Hematopoietic multipotent progenitor cell treated with erythropoietin and hydrocortisone succinate and interleukin-3 and kit ligand, for 6 days (in vitro differentiated cells): ENCODE measurements around the gene POLDIP2.
"Not testable (repeated sequence)": the region's sequence is repeated elsewhere in the genome, so short reads cannot be mapped to it uniquely, and the experiment has no call there.

ENCODE experiments used
- DNase-seq: peaks from one replicate; pipeline ENCODE4 v3.0.0-alpha.2; 2015

POLDIP2 gene

DNA sequence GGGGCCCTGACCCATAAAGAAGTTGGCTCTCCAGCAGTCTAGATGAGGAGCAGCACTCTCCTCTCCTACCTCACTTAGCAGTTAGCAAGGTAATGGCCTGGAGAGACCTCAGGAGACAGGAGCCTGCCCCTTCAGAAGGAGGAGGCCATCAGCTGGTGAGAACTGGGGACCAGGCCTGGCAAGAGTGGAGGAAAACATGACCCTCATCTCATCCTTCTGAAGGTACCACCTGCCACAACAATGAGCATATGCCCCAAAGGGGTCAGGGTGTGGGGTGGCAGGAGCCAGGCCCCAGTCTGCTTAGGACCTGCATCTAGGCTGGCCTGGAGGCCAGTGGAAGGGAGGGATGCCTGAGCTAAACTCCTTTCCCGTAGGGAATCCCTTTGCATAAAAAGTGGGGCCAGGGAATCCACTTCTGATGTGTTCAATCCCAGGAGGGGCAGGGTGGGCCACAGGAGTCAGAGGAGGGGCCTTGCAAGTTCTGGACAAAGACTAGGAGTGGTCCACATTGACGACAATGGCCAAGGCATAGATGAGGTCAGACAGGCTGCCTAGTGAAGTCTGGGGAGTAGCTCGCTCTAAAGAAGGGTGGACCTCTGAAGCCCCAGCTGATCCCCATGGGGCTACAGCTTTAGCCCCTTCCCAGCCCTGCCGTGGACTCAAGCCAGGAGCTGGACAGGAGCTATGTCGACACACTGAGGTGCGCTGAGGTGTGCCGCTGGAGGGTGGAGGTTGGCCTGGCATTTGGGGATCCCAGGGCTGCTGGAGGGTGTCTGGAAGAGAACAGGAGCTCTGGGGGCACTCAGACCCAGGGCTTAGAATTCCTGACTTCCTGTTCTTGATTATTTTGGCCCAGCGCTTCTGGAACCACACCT, 6.7 kb upstream of the POLDIP2 start:
- DNase-seq, result no peak

DNA sequence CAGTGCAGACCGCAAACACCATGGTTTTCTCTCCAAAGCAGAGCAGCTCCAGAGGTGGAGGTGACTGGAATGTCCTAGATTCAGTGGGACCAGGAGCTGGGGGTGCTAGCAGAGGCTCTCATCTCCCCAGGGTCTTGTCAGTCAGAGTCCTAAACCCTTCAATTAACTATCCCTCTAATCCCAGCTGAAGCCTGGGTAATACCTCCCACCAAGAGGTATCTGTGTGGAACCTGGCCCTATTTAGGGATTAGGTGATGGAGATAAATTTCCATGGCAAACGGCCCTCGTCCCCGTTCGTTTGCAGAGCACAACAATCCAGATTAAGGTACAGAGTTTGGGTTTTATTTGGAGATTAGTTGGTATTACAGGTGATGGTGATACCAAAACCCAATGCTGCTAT, 5.9 kb upstream of the POLDIP2 start:
- no peak for DNase-seq

DNA sequence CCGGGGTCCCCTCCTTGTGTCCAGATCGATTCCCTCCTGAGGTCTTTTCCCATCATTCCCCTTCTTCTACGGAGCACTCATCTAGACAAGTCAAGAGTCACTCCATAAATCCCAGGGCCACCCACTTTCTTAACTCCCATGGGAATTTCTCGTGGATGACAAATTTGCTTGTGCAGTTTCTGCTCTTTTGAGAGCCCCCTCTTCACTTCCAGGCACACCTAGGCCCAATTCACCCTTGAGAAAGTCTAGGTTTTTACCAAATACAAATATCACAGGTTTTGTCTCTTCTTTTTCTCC, 522 bp upstream of the POLDIP2 start:
- no peak for DNase-seq

DNA sequence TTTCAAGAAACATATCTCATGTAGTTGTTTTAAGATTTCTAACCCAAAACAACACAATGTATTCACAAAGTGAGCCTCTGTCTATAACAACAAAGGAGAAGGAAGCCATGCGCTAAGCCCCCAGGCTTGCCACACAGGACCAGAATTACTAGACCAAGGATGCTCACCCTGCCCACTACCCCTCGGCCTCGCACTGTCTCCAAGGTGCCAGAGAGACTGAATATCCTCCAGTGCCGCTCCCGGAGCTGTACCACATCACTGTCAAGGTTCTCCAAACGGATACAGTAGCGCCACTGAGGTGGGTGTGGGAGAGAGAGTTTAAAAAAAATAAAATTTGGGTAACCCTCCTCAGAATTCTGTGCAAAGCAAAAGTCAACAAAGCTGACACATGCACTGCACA, 7.1 kb downstream of the POLDIP2 start:
- no peak for DNase-seq

DNA sequence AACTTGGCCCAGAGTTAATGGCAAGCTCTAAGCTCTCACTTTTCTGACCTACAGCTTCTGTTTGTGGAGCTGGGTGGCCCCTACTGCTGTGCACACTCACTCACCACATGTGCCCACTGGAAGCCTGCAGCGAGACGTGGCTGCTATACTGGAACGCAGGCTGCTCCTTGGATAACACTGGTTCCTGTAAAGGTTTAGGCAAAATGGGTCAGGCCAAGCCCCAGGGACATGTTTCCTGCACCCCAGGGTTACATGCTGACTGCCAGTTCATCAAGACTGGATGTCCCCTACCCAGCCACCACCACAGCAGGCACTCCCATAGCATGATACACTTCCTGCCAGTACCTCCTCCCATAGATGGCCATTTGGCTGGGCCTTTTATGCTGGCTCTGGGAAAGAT, 8.3 kb downstream of the POLDIP2 start:
- DNase-seq, result no peak

DNA sequence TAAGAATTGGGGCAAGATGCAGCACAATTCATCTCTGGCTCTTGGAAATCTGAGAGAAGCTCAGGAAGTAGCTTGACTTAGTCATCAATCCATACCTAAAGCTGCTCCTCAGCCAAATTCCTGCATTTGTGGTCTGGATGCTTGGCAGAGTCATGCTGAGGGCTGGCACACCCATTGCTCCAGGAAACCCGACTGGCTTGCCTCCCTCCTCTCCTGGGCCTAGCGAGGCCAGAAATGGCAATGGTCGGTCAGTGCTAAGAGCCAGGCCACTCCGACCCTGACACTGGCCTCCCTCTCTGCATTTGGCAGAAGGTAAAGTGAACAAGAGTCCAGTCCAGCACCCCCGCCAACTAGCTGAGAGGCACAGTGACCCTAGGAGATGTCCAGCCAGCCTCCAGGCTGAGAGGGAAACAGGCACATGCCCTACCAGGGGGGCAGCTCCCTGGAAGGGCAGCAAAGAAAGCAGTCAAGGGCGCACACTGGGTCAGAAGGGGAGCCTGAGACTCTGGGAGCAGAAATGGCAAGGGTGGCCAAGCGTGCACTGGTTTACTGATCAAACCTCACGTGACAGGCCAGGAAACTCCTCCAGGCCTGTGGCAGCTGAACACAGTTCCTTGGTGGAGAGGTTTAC, 10.0 kb downstream of the POLDIP2 start:
- DNase-seq, result no peak

DNA sequence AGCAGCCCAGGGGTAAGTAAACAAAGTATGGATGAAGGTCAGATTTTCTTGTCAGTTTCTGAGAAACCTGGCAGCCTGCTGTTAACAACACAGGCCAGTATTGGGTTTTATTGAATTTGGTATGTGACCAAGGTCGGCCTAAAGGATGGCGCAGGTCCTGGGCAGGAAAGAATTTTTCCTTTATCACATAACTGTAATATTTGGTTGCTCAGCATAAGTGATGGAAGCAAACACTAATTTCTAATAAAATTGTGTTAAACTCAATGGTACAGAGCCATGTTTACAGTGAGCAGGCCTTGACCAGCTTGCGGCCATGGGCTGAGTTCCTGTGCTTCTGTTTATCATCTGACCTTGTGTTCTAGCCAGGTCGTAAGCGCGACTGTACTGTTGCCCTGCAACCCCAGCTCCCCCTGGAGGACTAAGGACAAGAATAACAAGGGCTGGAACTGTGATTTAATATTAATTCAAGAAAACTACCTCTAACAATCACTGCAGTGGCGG, 10.5 kb downstream of the POLDIP2 start:
- DNase-seq, result peak; percentile 41

DNA sequence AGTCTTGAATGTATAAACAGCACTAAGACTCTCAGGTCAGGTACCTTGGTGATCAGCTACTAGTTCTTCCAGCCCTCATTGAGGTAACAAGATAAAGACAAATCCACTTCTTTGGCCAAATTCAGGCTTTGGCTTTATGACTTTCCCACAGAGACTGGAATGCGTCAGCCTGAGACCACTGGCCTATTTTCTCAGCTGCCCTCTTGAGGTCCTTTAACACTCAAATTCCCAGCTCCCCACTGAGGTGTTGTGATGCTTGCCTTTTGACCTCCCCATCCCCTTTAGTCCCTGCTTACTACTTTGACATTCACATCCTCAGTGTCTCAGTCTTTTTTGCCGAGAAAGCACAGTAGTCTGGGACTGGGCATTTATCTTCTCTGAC, 11.1 kb downstream of the POLDIP2 start:
- no peak for DNase-seq

DNA sequence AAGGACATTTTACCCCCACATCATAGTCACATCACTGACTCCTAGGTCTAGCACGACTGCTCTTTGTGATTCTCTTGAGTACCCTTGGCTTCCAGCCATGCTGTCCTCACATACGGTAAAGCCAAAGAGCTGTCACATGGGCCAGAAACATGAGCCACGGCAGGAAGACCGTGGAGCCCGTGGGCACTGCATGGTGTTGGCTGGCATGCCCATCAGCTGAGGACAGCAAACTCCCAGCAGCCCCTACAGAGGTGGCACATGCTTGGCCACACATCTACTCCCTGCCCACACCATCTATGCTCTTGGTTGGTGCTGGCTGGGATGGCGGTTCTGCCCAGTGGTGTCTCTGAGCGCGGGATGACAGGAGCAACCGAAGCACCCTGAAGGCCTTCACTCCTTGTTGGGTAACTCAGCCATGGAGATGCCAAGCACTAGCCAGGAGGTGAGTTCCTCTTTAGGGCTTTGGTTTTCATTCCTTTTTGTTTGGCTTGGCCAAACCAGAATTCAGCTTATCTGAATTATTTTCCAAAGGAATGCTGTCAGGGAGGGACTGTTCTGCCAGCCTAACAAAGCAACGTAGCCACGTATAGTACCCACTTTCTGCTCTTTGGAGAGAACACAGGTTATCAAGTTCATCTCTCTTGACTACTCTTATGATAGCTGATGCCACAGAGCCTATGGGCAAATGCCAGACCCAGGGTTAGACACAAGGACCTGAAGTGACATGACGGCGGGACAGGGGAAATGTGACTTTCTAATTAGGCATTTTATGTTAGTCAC, 11.7 kb downstream of the POLDIP2 start:
- DNase-seq, result no peak

DNA sequence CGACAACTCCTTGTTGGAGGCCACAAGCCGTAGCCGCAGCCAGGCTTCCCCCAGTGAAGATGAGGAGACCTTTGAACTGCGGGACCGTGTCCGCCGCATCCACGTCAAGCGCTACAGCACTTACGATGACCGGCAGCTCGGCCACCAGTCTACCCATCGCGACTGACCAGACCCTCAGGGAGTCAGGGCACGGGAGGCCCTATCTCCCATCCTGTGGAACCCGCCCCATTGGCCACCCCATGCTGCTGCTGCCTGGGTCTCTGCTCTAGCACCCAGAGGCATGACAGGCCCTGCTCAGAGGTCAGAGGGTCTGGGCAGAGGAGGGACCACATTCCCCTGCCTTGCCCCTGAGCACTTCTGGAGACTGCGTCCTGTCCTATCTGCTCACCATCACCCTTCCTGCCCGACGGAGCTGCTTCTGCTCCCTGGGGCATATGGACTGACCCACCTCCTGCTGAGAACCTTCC, 12.9 kb downstream of the POLDIP2 start:
- no peak for DNase-seq

DNA sequence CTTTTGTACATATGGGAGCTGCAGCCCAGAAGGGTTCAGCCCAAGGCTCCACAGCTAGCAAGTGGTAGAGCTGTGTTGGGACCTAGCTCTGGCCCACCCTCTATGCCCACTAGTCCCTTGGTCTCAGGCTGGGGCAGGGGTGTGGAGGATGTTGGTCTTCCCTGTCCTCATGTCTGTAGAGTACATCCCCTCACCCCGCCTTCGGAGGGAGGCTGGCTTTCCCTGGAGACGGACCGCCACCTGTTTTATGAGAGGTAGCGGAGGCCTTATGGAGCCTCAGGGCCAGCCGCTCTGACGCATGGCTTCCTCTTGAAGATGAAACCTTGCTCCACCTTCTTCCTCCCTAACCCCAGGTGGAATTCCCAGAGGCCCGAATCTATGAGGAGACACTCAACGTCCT, 13.3 kb downstream of the POLDIP2 start:
- no peak for DNase-seq

DNA sequence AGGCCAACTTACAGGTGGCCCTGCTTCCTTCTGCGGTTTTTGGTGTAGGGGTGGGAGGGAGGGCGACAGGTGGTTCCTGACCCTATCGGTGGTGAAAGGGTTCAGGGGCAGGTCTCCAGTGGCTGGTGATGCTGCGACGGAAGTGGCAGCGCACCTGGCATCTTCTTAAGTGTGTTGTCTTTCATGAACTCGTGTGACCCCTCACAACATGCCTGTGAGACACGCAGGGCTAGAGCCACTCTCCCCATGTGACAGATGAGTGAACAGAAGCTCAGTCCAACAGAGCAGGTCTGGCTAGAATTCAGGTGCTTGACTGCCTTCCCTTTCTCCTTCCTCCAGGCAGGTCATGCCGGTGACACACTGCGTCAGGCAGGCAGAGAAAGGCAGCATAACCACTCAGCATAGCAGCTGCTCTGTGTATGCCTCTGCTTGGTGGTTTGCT, 13.8 kb downstream of the POLDIP2 start:
- no peak for DNase-seq

DNA sequence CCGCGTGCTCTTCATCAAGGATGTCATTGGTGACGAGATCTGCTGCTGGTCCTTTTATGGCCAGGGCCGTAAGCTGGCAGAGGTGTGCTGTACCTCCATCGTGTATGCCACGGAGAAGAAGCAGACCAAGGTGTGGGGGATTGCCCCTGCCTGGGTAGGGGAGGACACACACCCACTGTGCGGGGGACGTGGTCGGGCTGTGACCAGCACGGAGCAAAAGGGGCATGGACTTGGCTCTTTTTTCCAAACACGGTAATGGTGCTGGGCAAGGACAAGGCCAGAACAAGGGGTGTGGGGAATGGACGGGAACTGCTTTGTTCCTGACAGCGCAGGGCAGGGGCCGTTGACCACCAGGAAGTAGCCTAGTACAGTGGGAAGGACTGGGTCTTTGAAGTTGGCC, 15.0 kb downstream of the POLDIP2 start:
- DNase-seq, result no peak

DNA sequence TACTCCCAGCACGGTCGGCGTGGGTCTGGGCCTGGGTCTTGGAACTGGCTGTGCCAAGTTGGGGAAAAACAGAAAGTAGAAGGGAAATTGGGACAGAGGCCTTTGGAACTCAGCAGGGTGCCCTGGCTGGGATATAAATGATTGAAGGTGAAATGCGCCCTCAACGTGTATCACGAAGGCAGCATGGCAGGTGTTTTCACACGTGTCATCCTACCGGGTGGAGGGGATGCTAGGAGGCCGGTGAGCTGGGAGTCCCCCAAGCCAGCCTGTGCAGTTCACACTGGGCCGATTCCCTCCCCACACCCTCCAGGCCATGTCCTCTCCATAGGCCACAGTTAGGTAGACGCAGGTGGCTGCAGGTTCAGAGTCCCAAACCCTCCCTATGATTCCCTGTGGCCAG, 15.8 kb downstream of the POLDIP2 start:
- DNase-seq, result no peak

DNA sequence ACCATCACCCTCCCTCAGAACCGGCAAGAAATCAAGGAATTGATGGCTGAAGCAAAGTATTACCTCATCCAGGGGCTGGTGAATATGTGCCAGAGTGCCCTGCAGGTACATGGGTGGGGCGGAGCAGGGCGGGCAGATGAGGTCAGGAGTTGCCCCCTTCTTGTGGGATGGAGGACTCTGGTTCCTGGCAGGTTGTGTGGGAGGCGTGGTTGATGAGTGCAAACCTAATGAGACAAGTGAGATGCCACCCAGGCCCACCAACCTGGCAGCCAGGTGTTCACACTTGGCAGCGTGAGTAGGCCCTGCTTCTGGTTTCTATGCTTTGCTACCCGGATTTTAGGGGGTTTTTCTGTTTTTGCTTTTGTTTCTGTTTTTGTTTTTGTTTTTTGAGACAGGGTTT, 17.0 kb downstream of the POLDIP2 start:
- no peak for DNase-seq

DNA sequence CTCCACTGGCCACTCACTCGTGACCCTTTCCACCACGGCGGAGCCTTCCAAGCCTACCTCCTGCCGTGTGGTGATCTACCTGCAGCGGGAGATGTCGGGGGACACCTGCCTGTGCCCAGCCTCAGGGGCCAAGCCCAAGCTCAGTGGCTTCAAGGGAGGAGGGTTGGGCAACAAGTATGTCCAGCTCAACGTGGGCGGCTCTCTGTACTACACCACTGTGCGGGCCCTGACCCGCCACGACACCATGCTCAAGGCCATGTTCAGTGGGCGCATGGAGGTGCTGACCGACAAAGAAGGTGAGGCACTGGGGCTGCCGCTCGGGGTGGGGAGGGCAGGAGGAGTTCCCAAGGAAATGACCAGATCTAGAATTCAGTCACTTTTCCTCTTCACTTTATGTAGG, 17.9 kb downstream of the POLDIP2 start:
- DNase-seq, result no peak

DNA sequence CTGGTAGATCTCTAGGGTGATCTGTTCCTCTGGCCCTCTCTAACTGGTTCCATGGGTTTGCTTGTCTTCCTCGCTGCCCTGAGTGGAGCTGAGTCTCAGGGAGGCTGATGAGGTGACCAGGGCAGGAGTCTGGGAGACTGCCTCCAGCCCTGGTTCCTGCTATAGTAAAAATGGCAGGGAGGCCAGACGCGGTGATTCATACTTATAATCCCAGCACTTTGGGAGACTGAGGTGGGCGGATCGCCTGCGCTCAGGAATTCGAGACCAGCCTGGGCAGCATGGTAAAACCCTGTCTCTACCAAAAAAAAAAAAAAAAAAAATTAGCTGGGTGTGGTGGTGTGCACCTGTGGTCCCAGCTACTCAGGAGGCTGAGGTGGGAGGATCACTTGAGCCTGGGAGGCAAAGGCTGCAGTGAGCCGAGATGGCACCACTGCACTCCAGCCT, 18.5 kb downstream of the POLDIP2 start:
- not testable (repeated sequence) for DNase-seq

DNA sequence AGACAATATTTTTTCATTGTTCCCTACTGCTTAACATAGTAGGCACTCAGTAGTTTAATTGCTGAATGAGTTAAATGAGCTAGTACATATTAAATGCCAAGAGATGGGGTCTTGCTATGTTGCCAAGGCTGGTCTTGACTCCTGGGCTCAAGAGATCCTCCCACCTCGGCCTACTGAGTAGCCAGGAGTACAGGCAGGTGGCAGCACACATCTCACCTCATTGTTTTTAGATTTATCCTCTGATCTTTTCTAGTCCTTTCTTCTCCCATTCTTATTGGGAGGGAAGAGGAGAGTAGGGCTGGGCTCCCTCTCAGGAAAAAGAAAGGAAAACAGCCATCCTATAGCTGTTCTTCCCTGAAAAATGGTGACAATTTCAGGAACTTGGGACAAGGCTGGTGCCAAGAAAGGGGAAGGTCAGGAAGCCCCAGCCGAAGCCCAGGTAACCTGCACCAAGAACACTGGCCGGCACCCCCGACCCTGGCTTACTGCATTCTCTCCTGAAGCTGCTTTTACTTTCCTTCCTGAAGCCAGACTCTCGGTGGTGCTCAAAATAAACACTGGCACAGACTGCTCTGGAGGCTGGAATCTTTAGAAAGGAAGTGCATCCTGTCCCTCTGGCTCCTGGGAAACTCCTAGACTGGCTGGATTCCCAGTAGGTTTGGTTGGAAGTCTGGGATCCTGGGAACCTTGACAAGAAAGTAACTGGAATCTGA, 19.1 kb downstream of the POLDIP2 start:
- DNase-seq, result no peak

DNA sequence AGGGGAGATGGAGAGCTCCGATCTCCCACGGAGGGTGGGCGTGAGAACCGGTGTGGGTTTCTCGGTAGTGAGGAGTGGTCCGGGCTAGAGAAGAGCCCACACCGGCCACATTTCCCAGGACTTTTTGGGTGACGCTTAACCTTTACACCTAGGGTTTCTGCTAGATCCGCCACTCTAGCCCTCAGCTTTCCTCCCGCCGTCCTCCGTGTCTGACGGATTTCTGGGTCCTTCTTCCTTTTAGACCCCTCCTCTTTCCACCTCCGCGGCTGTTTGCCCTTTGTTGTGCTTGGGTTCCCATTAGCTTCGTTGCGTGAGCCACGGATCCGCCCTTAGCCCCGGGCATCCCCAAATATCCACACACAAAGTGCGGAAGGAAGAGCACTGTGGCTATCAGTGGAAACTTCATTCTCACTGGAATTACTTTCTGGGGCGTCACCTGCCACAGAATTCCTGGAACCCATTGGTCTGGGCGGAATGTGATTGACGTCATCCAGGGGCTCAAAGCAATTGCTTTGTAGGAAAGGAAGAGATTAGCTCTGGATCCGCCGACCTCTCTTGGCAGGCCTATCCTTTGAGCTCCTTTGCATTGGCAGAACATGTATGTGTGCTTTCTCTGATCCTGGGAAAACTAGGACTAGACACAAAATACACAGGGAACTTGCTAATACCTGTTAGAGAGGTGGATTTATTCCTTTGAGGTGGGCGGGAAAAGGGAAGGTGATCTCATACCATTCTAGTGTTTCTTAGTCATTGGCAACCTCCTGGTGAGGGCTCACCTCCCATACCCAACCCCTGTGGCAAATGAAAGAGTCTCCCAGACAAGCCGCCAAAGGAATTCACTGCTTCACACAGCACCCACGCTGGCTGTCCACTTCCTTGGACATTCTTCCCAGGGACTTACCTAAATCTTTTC, 21.1 kb downstream of the POLDIP2 start:
- DNase-seq, result peak; percentile 42

DNA sequence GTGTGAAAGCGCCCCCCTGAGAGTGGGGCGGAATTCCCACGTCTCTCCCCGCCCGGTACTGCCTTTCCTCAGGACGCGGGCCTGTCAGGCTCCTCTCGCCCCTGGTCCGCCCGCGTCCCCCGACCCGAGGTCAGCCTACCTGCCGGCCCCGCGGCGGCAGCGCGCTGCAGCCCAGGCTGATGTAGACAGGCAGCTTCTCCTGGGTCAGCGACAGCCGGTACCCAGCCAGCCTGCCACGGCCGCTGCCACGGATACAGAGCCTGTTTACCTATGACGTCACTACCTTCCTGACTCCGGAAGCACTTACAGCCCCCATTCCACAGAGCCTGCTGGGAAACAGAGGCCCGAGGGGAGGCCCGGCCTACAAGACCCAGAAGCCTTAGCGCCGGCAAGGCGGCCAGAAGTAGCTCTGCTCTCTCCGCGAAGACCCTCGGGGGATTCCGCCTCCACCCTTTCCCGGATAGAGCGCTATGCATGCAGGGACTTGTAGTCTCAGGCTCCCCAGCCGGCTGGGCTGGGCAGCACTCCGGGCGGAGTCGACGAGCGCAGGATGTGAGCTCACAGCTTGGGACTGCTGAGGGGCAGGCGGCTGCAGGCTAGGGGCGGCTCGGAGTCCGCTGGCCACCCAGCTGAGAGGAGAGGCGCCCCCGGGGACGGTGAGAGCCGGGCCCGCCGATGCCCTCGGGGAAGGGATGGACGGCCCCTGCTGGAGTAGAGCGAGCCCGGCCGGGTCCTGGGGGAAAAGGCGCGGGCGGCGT, 21.9 kb downstream of the POLDIP2 start, which contains the start of the genes IFT20 and TNFAIP1:
IFT20 (minus strand) TSS at position 272 of the 758 bp plus-strand sequence. CDS start 3,487 bp downstream, outside the sequence.
TNFAIP1 (plus strand) TSS at position 561 of the 758 bp plus-strand sequence. CDS start 3,761 bp downstream, outside the sequence.
- peak; percentile 99 for DNase-seq
